ENCODE measurements around the gene SRBD1. TPM values are rescaled to one million over a fixed set of nuclear protein-coding genes. Genes with fewer than 3 reads are reported as not detected.

SRBD1 gene
- total RNA-seq, 1 donor: 17.4 TPM

DNA sequence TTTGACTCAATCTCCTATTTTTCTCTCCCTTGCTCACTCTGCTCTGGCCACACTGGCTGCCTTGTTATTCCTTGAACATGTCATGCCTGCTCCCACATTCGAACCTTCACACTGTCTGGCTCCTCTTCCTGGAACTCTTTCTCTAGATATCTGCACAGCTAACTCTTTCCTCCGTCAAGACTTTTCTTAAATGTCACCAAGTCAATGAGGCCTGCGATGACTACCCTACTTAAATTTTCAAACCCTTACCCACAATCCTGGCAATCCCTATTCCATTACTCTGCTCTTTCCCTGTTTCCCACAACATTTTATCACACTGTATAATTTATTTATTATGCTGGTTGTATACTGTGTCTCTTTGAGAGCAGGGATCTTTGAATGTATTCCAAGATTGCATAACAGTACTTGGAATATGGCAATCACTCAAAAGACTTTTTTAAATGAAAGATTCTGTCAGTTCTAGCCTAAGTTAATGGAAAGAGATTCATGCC is 206.2 kb downstream of the SRBD1 start:
- Histone ChIP-seq H3K4me3 (ENCODE audit: insufficient read depth, low read length) (no peak overlapping the region), H3K79me2 (ENCODE audit: insufficient read depth, low read length) (no peaks in the 10 kb centered on the region), H3K36me3 (ENCODE audit: insufficient read depth, low read length) (no peaks in the 10 kb centered on the region), H3K4me2 (ENCODE audit: insufficient read depth, low read length) (no peak overlapping the region), H3K27ac (ENCODE audit: low read depth, low read length) (no peak overlapping the region), H3K27me3 (ENCODE audit: insufficient read depth, low read length) (no peaks in the 10 kb centered on the region), H4K20me1 (ENCODE audit: insufficient read depth, low read length) (no peaks in the 10 kb centered on the region), H3K4me1 (ENCODE audit: insufficient read depth, low read length) (no peaks in the 10 kb centered on the region), H2AFZ (ENCODE audit: low read length) (no peak overlapping the region), H3K9me3 (ENCODE audit: low read depth, low read length) (no peaks in the 10 kb centered on the region)
- no peak for DNase-seq (ENCODE audit: insufficient read length, low spot score, missing footprints)
- TF ChIP-seq, protein P1, sequence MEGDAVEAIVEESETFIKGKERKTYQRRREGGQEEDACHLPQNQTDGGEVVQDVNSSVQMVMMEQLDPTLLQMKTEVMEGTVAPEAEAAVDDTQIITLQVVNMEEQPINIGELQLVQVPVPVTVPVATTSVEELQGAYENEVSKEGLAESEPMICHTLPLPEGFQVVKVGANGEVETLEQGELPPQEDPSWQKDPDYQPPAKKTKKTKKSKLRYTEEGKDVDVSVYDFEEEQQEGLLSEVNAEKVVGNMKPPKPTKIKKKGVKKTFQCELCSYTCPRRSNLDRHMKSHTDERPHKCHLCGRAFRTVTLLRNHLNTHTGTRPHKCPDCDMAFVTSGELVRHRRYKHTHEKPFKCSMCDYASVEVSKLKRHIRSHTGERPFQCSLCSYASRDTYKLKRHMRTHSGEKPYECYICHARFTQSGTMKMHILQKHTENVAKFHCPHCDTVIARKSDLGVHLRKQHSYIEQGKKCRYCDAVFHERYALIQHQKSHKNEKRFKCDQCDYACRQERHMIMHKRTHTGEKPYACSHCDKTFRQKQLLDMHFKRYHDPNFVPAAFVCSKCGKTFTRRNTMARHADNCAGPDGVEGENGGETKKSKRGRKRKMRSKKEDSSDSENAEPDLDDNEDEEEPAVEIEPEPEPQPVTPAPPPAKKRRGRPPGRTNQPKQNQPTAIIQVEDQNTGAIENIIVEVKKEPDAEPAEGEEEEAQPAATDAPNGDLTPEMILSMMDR (IDR thresholded peaks at IDR 0.05; ENCODE audit: extremely low read depth, low read depth, low read length): no peak

DNA sequence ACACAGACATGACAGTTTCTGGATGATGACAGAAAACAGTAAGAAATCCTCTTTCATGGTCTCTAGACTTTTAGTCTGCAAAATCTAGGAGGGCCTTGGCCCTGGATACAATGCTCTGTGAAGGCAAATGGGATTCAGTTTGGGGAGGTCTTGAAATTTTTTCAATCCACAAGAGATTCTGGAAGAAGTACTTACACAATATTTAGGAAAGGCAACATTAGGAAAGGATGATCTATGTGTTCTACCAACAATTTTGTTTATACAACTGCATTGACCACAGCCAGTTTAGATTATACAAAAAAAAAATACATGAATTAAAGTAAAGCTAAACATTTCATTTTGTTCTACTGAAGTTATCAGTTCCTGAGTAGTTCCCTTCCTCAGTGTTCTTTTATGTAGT is 208.0 kb downstream of the SRBD1 start:
- no peaks in the 10 kb centered on the region for H3K4me1 ChIP-seq (ENCODE audit: insufficient read depth, low read length)
- H3K27ac ChIP-seq (ENCODE audit: low read depth, low read length): no peak overlapping the region
- no peaks in the 10 kb centered on the region for H4K20me1 ChIP-seq (ENCODE audit: insufficient read depth, low read length)
- H3K36me3 ChIP-seq (ENCODE audit: insufficient read depth, low read length): no peaks in the 10 kb centered on the region
- H3K4me3 ChIP-seq (ENCODE audit: insufficient read depth, low read length): no peak overlapping the region
- H3K4me2 ChIP-seq (ENCODE audit: insufficient read depth, low read length): no peak overlapping the region
- H2AFZ ChIP-seq (ENCODE audit: low read length): no peak overlapping the region
- TF ChIP-seq, protein P1 (IDR thresholded peaks at IDR 0.05; ENCODE audit: extremely low read depth, low read depth, low read length): no peak
- no peaks in the 10 kb centered on the region for H3K79me2 ChIP-seq (ENCODE audit: insufficient read depth, low read length)
- DNase-seq (ENCODE audit: insufficient read length, low spot score, missing footprints): no peak
- no peaks in the 10 kb centered on the region for H3K27me3 ChIP-seq (ENCODE audit: insufficient read depth, low read length)
- H3K9me3 ChIP-seq (ENCODE audit: low read depth, low read length): no peaks in the 10 kb centered on the region

DNA sequence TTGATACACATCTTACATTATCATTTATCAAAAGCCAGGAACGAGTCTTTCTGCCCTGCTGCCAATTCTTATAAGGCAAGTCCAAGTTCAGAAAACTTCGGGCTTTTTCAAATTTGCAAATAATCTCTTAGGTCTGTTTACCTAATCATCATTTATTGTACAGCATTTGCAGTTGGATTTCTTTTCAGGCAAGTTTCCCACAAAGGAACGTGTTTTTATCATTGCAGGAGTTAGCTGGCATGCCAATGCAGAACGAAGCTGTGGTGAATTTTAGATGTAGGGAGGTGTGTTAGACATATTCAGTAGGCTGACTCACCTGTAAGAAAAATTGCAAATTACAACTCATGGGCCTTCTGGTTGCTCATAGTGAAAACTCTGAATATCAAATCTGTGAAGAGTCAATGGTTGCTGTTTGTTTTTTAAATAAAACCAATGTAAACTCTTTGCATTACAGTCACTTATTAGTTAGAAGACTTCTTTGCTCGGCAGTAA is 209.6 kb downstream of the SRBD1 start:
- Histone ChIP-seq H3K27ac (ENCODE audit: low read depth, low read length) (no peak overlapping the region), H3K27me3 (ENCODE audit: insufficient read depth, low read length) (no peaks in the 10 kb centered on the region), H3K36me3 (ENCODE audit: insufficient read depth, low read length) (no peaks in the 10 kb centered on the region), H3K9me3 (ENCODE audit: low read depth, low read length) (no peaks in the 10 kb centered on the region), H3K79me2 (ENCODE audit: insufficient read depth, low read length) (no peaks in the 10 kb centered on the region), H2AFZ (ENCODE audit: low read length) (no peak overlapping the region), H4K20me1 (ENCODE audit: insufficient read depth, low read length) (no peaks in the 10 kb centered on the region), H3K4me1 (ENCODE audit: insufficient read depth, low read length) (no peaks in the 10 kb centered on the region), H3K4me2 (ENCODE audit: insufficient read depth, low read length) (no peak overlapping the region), H3K4me3 (ENCODE audit: insufficient read depth, low read length) (no peak overlapping the region)
- no peak for DNase-seq (ENCODE audit: insufficient read length, low spot score, missing footprints)
- TF ChIP-seq, protein P1 (IDR thresholded peaks at IDR 0.05; ENCODE audit: extremely low read depth, low read depth, low read length): no peak

DNA sequence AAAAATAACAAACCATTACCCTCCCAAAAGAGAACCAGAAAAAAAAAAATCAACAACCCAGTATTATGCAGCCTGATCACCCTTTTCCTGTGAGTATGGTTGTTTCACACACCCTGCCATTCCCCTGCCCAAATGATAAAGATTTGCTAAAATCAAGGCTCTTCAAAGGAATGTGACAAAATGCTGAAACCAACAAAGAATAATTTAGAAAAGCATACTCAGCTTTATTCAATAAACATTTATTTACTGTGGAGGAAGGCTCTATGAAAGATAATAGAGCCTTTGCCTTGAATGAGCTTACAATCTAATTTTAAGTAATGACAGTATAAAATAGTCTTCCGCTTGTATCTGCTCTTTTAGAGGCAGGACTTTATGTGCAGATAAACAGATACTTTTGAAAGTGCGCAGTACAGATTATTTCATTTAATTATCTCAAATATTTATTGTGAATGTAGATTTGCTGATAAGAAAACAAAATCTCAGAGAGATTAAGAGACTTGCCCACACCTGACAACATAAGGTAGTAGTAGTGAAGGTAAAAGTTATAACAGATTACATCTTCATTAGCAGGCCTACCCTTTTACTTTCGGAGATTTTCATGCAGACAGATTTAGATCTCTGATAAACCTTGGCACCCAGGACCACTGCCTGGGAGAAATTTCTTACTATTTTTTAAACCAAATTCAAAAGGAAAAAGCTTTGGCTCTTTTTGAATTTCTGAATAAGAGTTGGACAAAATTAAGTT is 211.9 kb downstream of the SRBD1 start:
- H3K9me3 ChIP-seq (ENCODE audit: low read depth, low read length): no peaks in the 10 kb centered on the region
- H4K20me1 ChIP-seq (ENCODE audit: insufficient read depth, low read length): no peaks in the 10 kb centered on the region
- DNase-seq (ENCODE audit: insufficient read length, low spot score, missing footprints): no peak
- no peak overlapping the region for H3K27ac ChIP-seq (ENCODE audit: low read depth, low read length)
- H3K27me3 ChIP-seq (ENCODE audit: insufficient read depth, low read length): no peaks in the 10 kb centered on the region
- no peak overlapping the region for H3K4me2 ChIP-seq (ENCODE audit: insufficient read depth, low read length)
- H3K36me3 ChIP-seq (ENCODE audit: insufficient read depth, low read length): no peaks in the 10 kb centered on the region
- no peak overlapping the region for H3K4me3 ChIP-seq (ENCODE audit: insufficient read depth, low read length)
- TF ChIP-seq, protein P1 (IDR thresholded peaks at IDR 0.05; ENCODE audit: extremely low read depth, low read depth, low read length): no peak
- H3K79me2 ChIP-seq (ENCODE audit: insufficient read depth, low read length): no peaks in the 10 kb centered on the region
- no peaks in the 10 kb centered on the region for H3K4me1 ChIP-seq (ENCODE audit: insufficient read depth, low read length)
- H2AFZ ChIP-seq (ENCODE audit: low read length): no peak overlapping the region
